Panc1 (cell line): ENCODE results near the gene SLC16A7. TPM values are rescaled to one million over a fixed set of nuclear protein-coding genes. Genes with fewer than 3 reads are reported as not detected.

ENCODE experiments used
- ATAC-seq: fragments of 200-7000 bp; cut with Tn5 transposase; 2 replicates; pipeline ENCODE4 v1.9.1; 2020; ENCODE audit warnings: mild to moderate bottlenecking, moderate library complexity
- BruUV-seq: library from RNA; stranded (reverse); fragments of 400-500 nt; replicated peaks from 2 replicates; lab custom pipeline; 2021; lab: Mats Ljungman, UMichigan
- CTCF ChIA-PET: fragments of 300-600 bp; sonication (Branson Sonifier 250); formaldehyde crosslinking; loops from one replicate; lab custom pipeline; 2022; ENCODE audit warnings: antibody characterized with exemption; lab: Charles Lee
- POLR2A ChIA-PET: fragments of 300-600 bp; sonication (Branson Sonifier 250); formaldehyde crosslinking; loops from one replicate; lab custom pipeline; 2022; ENCODE audit warnings: antibody characterized with exemption; lab: Charles Lee
- DNase-seq: peaks from one replicate; pipeline ENCODE4 v3.0.0-alpha.2; 2010; ENCODE audit warnings: low read depth, low spot score
- H3K27ac ChIP-seq: 2 replicates; pipeline ENCODE4 v1.5.1; 2011; ENCODE audit warnings: mild to moderate bottlenecking, low read length, inconsistent platforms
- H3K27me3 ChIP-seq: fragments of 200-500 bp; sonication (Bioruptor generic); 2 replicates; pipeline ENCODE4 v1.6.0; 2014; ENCODE audit warnings: low read length, inconsistent platforms; ENCODE audit not compliant: control insufficient read depth, insufficient read depth
- H3K36me3 ChIP-seq: fragments of 200-500 bp; sonication (Bioruptor generic); 2 replicates; pipeline ENCODE4 v1.5.1; 2014; ENCODE audit warnings: inconsistent platforms, mild to moderate bottlenecking, low read length, moderate library complexity; ENCODE audit not compliant: control insufficient read depth, insufficient read depth
- H3K4me1 ChIP-seq: 2 replicates; pipeline ENCODE4 v1.5.1; 2011; ENCODE audit warnings: inconsistent platforms, mild to moderate bottlenecking, low read length, moderate library complexity; ENCODE audit not compliant: control insufficient read depth, insufficient read depth
- H3K4me3 ChIP-seq, 2 experiments: 2 replicates each; pipeline ENCODE4 v1.5.1; 2011 to 2012; ENCODE audit warnings: low read depth in 2 of 2, low read length in 2 of 2, mild to moderate bottlenecking in 2 of 2, inconsistent platforms in 1 of 2, moderate library complexity in 1 of 2
- H3K9me3 ChIP-seq: fragments of 200-500 bp; sonication (Bioruptor generic); 2 replicates; pipeline ENCODE4 v1.5.1; 2014; ENCODE audit warnings: low read depth, mild to moderate bottlenecking, inconsistent platforms, low read length, moderate library complexity; ENCODE audit not compliant: control insufficient read depth, insufficient read depth
- POLR2AphosphoS5 ChIP-seq: IDR thresholded peaks from 2 replicates; pipeline ENCODE4 v1.6.1; 2012; ENCODE audit warnings: mild to moderate bottlenecking, low read depth, low read length, moderate library complexity
- SIN3A ChIP-seq: IDR thresholded peaks from 2 replicates; pipeline ENCODE4 v1.6.1; 2012; ENCODE audit warnings: low read depth, mild to moderate bottlenecking, low read length, moderate library complexity, borderline replicate concordance; ENCODE audit not compliant: insufficient read depth
- TCF7L2 ChIP-seq: IDR thresholded peaks from 2 replicates; pipeline ENCODE4 v1.6.1; 2011; ENCODE audit warnings: mild to moderate bottlenecking, low read depth, low read length, inconsistent platforms
- in situ Hi-C: cut with HindIII; loops from 2 replicates; pipeline ENCODE4 v1.10.0; 2016; ENCODE audit warnings: low sequenced_read_pairs, low pct_unique_long_range_greater_than_20kb
- intact Hi-C: fragments of 100-400 bp; cut with micrococcal nuclease; formaldehyde crosslinking; loops from one replicate; pipeline ENCODE4 v1.10.0; 2022; ENCODE audit not compliant: unreplicated experiment
- total RNA-seq: library from RNA; stranded (reverse); gene quantifications from one replicate; pipeline ENCODE4 v1.2.1, GENCODE V29; 2021; ENCODE audit not compliant: unreplicated experiment
- TF ChIP-seq, protein P1 (sequence below): fragments of 450-650 bp; IDR thresholded peaks from 2 replicates; pipeline ENCODE4 v1.5.1; 2017; ENCODE audit warnings: mild to moderate bottlenecking
- TF ChIP-seq, protein P2 (sequence below), 2 experiments: IDR thresholded peaks; 2 replicates each; pipeline ENCODE4 v1.6.1; 2011 to 2012; ENCODE audit warnings: low read depth in 2 of 2, control low read depth in 1 of 2, low read length in 1 of 2, mild to moderate bottlenecking in 1 of 2, moderate library complexity in 1 of 2; ENCODE audit not compliant: insufficient read depth in 1 of 2

The SLC16A7 gene
- total RNA-seq, 1 experiment from 2014 or later: 0.33 TPM

DNA sequence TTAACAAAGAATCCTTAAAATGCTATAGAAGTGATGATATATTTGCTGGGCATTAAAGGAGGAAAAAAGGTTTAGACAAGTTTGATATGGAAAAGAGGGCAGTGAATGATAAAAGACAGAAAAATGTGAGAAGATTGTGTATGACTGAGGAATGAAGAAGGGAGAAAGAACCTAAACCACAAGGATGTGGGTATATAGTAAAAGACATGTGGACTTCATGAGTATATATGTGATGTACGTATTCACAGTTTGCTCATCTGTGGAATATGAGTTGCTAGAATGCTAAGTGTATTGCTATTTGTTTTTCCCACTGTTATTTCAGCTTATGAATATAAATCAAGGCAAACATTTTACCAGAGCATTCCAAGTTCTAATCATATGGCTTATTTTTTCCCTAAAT, 2.1 kb upstream of the SLC16A7 start:
- in situ Hi-C loops: no loop called here
- Histone ChIP-seq H3K27ac (no peak overlapping the region), H3K36me3 (no peaks in the 10 kb centered on the region; the same call in 1 of the 2 replicates), H3K27me3 (peaks cover 25% of the 10 kb centered on the region), H3K9me3 (no peaks in the 10 kb centered on the region), H3K4me3 (no peak overlapping the region), H3K4me1 (no peaks in the 10 kb centered on the region)
- DNase-seq (no peak), ATAC-seq (no peak)
- ChIA-PET CTCF (no interaction called here), POLR2A (no interaction called here)
- TF ChIP-seq, protein P1, sequence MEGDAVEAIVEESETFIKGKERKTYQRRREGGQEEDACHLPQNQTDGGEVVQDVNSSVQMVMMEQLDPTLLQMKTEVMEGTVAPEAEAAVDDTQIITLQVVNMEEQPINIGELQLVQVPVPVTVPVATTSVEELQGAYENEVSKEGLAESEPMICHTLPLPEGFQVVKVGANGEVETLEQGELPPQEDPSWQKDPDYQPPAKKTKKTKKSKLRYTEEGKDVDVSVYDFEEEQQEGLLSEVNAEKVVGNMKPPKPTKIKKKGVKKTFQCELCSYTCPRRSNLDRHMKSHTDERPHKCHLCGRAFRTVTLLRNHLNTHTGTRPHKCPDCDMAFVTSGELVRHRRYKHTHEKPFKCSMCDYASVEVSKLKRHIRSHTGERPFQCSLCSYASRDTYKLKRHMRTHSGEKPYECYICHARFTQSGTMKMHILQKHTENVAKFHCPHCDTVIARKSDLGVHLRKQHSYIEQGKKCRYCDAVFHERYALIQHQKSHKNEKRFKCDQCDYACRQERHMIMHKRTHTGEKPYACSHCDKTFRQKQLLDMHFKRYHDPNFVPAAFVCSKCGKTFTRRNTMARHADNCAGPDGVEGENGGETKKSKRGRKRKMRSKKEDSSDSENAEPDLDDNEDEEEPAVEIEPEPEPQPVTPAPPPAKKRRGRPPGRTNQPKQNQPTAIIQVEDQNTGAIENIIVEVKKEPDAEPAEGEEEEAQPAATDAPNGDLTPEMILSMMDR: no peak
- no peak for TF ChIP-seq POLR2AphosphoS5
- TF ChIP-seq SIN3A: no peak
- TF ChIP-seq, protein P2, sequence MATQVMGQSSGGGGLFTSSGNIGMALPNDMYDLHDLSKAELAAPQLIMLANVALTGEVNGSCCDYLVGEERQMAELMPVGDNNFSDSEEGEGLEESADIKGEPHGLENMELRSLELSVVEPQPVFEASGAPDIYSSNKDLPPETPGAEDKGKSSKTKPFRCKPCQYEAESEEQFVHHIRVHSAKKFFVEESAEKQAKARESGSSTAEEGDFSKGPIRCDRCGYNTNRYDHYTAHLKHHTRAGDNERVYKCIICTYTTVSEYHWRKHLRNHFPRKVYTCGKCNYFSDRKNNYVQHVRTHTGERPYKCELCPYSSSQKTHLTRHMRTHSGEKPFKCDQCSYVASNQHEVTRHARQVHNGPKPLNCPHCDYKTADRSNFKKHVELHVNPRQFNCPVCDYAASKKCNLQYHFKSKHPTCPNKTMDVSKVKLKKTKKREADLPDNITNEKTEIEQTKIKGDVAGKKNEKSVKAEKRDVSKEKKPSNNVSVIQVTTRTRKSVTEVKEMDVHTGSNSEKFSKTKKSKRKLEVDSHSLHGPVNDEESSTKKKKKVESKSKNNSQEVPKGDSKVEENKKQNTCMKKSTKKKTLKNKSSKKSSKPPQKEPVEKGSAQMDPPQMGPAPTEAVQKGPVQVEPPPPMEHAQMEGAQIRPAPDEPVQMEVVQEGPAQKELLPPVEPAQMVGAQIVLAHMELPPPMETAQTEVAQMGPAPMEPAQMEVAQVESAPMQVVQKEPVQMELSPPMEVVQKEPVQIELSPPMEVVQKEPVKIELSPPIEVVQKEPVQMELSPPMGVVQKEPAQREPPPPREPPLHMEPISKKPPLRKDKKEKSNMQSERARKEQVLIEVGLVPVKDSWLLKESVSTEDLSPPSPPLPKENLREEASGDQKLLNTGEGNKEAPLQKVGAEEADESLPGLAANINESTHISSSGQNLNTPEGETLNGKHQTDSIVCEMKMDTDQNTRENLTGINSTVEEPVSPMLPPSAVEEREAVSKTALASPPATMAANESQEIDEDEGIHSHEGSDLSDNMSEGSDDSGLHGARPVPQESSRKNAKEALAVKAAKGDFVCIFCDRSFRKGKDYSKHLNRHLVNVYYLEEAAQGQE (IDR thresholded peaks at IDR 0.05; ENCODE audit: insufficient read depth in 1 of 2, low read depth in 2 of 2, low read length in 1 of 2): no peak
- no peak for TF ChIP-seq TCF7L2
- BruUV-seq: no TSS peak
- intact Hi-C loops: no loop called here

GRCh38 chr12:59594943-59595500, 807 bp upstream of the SLC16A7 start:
- Histone ChIP-seq H3K36me3 (no peaks in the 10 kb centered on the region; the same call in 1 of the 2 replicates), H3K4me3 (peak overlapping the region in 1 of 2 experiments; percentile 63; a peak in 1 of 4 replicates), H3K27ac (no peak overlapping the region), H3K27me3 (peaks cover 25% of the 10 kb centered on the region), H3K4me1 (no peaks in the 10 kb centered on the region), H3K9me3 (no peaks in the 10 kb centered on the region)
- no TSS peak for BruUV-seq
- CTCF ChIA-PET: no interaction called here
- ATAC-seq (no peak), DNase-seq (no peak)
- POLR2A ChIA-PET: no interaction called here
- in situ Hi-C loops (no loop called here), intact Hi-C loops (no loop called here)
- TF ChIP-seq POLR2AphosphoS5: no peak

DNA sequence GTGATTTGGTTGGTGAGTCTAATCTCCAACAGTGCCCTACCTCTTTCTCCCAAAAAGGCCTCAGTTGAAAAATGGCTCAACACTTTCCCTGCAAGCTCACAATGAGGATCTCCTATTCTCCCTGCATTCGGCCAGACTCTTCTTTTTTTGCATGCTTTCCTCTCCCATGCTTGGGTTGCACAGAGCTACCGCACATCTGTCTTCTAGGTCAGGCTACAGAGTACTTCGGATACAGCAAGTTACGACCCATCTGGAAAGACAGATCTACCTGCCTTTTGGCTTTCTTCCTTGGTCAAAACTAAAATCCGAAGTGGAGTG, 305 bp upstream of the SLC16A7 start:
- Histone ChIP-seq H3K4me3 (peak overlapping the region; percentile 48 to 63), H3K9me3 (no peaks in the 10 kb centered on the region), H3K36me3 (no peaks in the 10 kb centered on the region; the same call in 1 of the 2 replicates), H3K27ac (no peak overlapping the region), H3K27me3 (peaks cover 25% of the 10 kb centered on the region), H3K4me1 (no peaks in the 10 kb centered on the region)
- CTCF ChIA-PET: no interaction called here
- in situ Hi-C loops: no loop called here
- POLR2A ChIA-PET: no interaction called here
- BruUV-seq: no TSS peak
- ATAC-seq: peak; percentile 32; the same call in 1 of the 2 replicates
- TF ChIP-seq, protein P1: no peak
- TF ChIP-seq SIN3A: no peak
- TF ChIP-seq POLR2AphosphoS5: no peak
- TF ChIP-seq, protein P2 (IDR thresholded peaks at IDR 0.05; ENCODE audit: insufficient read depth in 1 of 2, low read depth in 2 of 2, low read length in 1 of 2): no peak
- TF ChIP-seq TCF7L2: no peak
- intact Hi-C loops: no loop called here
- DNase-seq: no peak
